H9 (cell line): Measurements from ENCODE around the gene MVD. TPM values are rescaled to one million over a fixed set of nuclear protein-coding genes. Genes with fewer than 3 reads are reported as not detected.

ENCODE experiments used
- DNase-seq: peaks from one replicate; pipeline ENCODE4 v3.0.0-alpha.2; 2017
- H2AFZ ChIP-seq: one replicate; pipeline ENCODE4 v1.6.1; 2013; ENCODE audit warnings: mild to moderate bottlenecking, low read length, control low read depth, moderate library complexity
- H2AK5ac ChIP-seq: 2 replicates; pipeline ENCODE4 v1.6.1; 2013; ENCODE audit warnings: low read length, control low read depth, mixed read lengths; ENCODE audit not compliant: insufficient read length
- H2BK120ac ChIP-seq: one replicate; pipeline ENCODE4 v1.6.1; 2013; ENCODE audit warnings: low read depth, mild to moderate bottlenecking, low read length, control low read depth, inconsistent platforms; ENCODE audit not compliant: poor library complexity, severe bottlenecking
- H2BK12ac ChIP-seq: 2 replicates; pipeline ENCODE4 v1.6.1; 2013; ENCODE audit warnings: low read length, control low read depth, mixed read lengths, low read depth; ENCODE audit not compliant: insufficient read length
- H2BK15ac ChIP-seq: 2 replicates; pipeline ENCODE4 v1.6.1; 2013; ENCODE audit warnings: low read depth, low read length, control low read depth
- H2BK20ac ChIP-seq: one replicate; pipeline ENCODE4 v1.6.1; 2013; ENCODE audit warnings: low read depth, mild to moderate bottlenecking, low read length, control low read depth, inconsistent platforms; ENCODE audit not compliant: poor library complexity, severe bottlenecking
- H2BK5ac ChIP-seq: 2 replicates; pipeline ENCODE4 v1.6.1; 2013; ENCODE audit warnings: low read length, control low read depth, mixed read lengths; ENCODE audit not compliant: insufficient read length
- H3K14ac ChIP-seq: 2 replicates; pipeline ENCODE4 v1.6.1; 2013; ENCODE audit warnings: low read length, control low read depth; ENCODE audit not compliant: insufficient read depth
- H3K18ac ChIP-seq: 2 replicates; pipeline ENCODE4 v1.6.1; 2013; ENCODE audit warnings: low read depth, mild to moderate bottlenecking, mixed read lengths, low read length, control low read depth; ENCODE audit not compliant: insufficient read length
- H3K23ac ChIP-seq: 2 replicates; pipeline ENCODE4 v1.6.1; 2013; ENCODE audit warnings: low read length, control low read depth, mixed read lengths, low read depth; ENCODE audit not compliant: insufficient read length
- H3K23me2 ChIP-seq: 2 replicates; pipeline ENCODE4 v1.6.1; 2013; ENCODE audit warnings: low read depth, mild to moderate bottlenecking, mixed read lengths, low read length, control low read depth; ENCODE audit not compliant: insufficient read length, poor library complexity, severe bottlenecking
- H3K27ac ChIP-seq: 2 replicates; pipeline ENCODE4 v1.5.1; 2013; ENCODE audit warnings: low read length, control low read depth, mixed read lengths, low read depth; ENCODE audit not compliant: insufficient read length
- H3K27me3 ChIP-seq: 2 replicates; pipeline ENCODE4 v1.6.1; 2013; ENCODE audit warnings: low read length, control low read depth, inconsistent platforms; ENCODE audit not compliant: insufficient read depth
- H3K4ac ChIP-seq: 2 replicates; pipeline ENCODE4 v1.6.1; 2013; ENCODE audit warnings: low read depth, mild to moderate bottlenecking, control low read depth, inconsistent platforms, low read length, moderate library complexity
- H3K4me1 ChIP-seq: 2 replicates; pipeline ENCODE4 v1.6.1; 2013; ENCODE audit warnings: low read length, control low read depth, inconsistent platforms; ENCODE audit not compliant: insufficient read depth
- H3K4me2 ChIP-seq: 2 replicates; pipeline ENCODE4 v1.6.1; 2013; ENCODE audit warnings: low read length, control low read depth, mixed read lengths; ENCODE audit not compliant: insufficient read length, insufficient read depth
- H3K56ac ChIP-seq: 2 replicates; pipeline ENCODE4 v1.6.1; 2013; ENCODE audit warnings: low read depth, mild to moderate bottlenecking, mixed read lengths, low read length, control low read depth; ENCODE audit not compliant: insufficient read length
- H3K79me1 ChIP-seq: 2 replicates; pipeline ENCODE4 v1.6.1; 2013; ENCODE audit warnings: low read depth, mild to moderate bottlenecking, moderate library complexity, low read length, control low read depth, inconsistent platforms; ENCODE audit not compliant: insufficient read depth, poor library complexity, severe bottlenecking
- H3K79me2 ChIP-seq: 2 replicates; pipeline ENCODE4 v1.6.1; 2013; ENCODE audit warnings: low read length, control low read depth, inconsistent platforms; ENCODE audit not compliant: insufficient read depth
- H3K9ac ChIP-seq: 2 replicates; pipeline ENCODE4 v1.6.1; 2013; ENCODE audit warnings: low read length, control low read depth, mixed read lengths; ENCODE audit not compliant: insufficient read length; ENCODE audit errors: extremely low read depth
- H3K9me3 ChIP-seq: one replicate; pipeline ENCODE4 v1.6.1; 2013; ENCODE audit warnings: low read depth, low read length, inconsistent platforms; ENCODE audit not compliant: control insufficient read depth
- H3T11ph ChIP-seq: one replicate; pipeline ENCODE4 v1.6.1; 2013; ENCODE audit warnings: mild to moderate bottlenecking, low read length, control low read depth, inconsistent platforms
- H4K20me1 ChIP-seq: one replicate; pipeline ENCODE4 v1.6.1; 2013; ENCODE audit not compliant: control insufficient read depth, insufficient read length, insufficient read depth
- H4K5ac ChIP-seq: 2 replicates; pipeline ENCODE4 v1.6.1; 2013; ENCODE audit warnings: low read depth, mild to moderate bottlenecking, mixed read lengths, low read length, control low read depth; ENCODE audit not compliant: insufficient read length
- H4K8ac ChIP-seq: replicated peaks from 2 replicates; pipeline ENCODE4 v1.6.1; 2013; ENCODE audit warnings: low read length, control low read depth, mixed read lengths, low read depth; ENCODE audit not compliant: insufficient read length
- H4K91ac ChIP-seq: 2 replicates; pipeline ENCODE4 v1.6.1; 2013; ENCODE audit warnings: low read depth, mild to moderate bottlenecking, moderate library complexity, mixed read lengths, low read length, control low read depth; ENCODE audit not compliant: insufficient read length
- H3K27ac Mint-ChIP-seq, 3 experiments: 2 replicates in 2 of 3; 3 replicates in 1 of 3; pipeline ENCODE4 v1.8.0; 2020 to 2021; ENCODE audit warnings: mixed read lengths in 3 of 3, mild to moderate bottlenecking in 1 of 3, moderate library complexity in 1 of 3
- H3K27me3 Mint-ChIP-seq: 2 replicates; pipeline ENCODE4 v1.8.0; 2021; ENCODE audit warnings: low read depth, mild to moderate bottlenecking, moderate library complexity, mixed read lengths
- H3K36me3 Mint-ChIP-seq, 3 experiments: 2 replicates in 2 of 3; 3 replicates in 1 of 3; pipeline ENCODE4 v1.8.0; 2020 to 2021; ENCODE audit warnings: low read depth in 3 of 3, mixed read lengths in 3 of 3; ENCODE audit not compliant: insufficient read depth in 1 of 3
- H3K4me1 Mint-ChIP-seq, 2 experiments: 2 replicates each; pipeline ENCODE4 v1.8.0; 2020; ENCODE audit warnings: mixed read lengths in 2 of 2
- H3K4me3 Mint-ChIP-seq, 2 experiments: 2 replicates in 1 of 2; 3 replicates in 1 of 2; pipeline ENCODE4 v1.8.0; 2020 to 2021; ENCODE audit warnings: mild to moderate bottlenecking in 2 of 2, mixed read lengths in 2 of 2, moderate library complexity in 1 of 2
- H3K9me3 Mint-ChIP-seq, 2 experiments: 2 replicates in 1 of 2; 3 replicates in 1 of 2; pipeline ENCODE4 v1.8.0; 2020; ENCODE audit warnings: mild to moderate bottlenecking in 2 of 2, mixed read lengths in 2 of 2, moderate library complexity in 1 of 2
- WGBS: extraction: QIAGEN DNeasy Blood & Tissue Kit; methylation state at CpG from one replicate; pipeline ENCODE4 v1.1.7; 2013; ENCODE audit warnings: missing lambda C conversion rate, low lambda C conversion rate, mixed read lengths; ENCODE audit not compliant: insufficient read length; ENCODE audit errors: extremely low coverage; 5-methylcytosine and 5-hydroxymethylcytosine counted together
- total RNA-seq: library from RNA; stranded (reverse); gene quantifications from 2 replicates; pipeline ENCODE4 v1.2.1, GENCODE V29; 2021
- TF ChIP-seq, protein P1 (sequence below): fragments of 200-600 bp; sonication (generic); conservative IDR thresholded peaks from 3 replicates; pipeline ENCODE4 v1.8.0; 2021; ENCODE audit warnings: antibody characterized with exemption, mild to moderate bottlenecking

The MVD gene
- total RNA-seq, 1 experiment from 2014 or later: 53.2 TPM

DNA sequence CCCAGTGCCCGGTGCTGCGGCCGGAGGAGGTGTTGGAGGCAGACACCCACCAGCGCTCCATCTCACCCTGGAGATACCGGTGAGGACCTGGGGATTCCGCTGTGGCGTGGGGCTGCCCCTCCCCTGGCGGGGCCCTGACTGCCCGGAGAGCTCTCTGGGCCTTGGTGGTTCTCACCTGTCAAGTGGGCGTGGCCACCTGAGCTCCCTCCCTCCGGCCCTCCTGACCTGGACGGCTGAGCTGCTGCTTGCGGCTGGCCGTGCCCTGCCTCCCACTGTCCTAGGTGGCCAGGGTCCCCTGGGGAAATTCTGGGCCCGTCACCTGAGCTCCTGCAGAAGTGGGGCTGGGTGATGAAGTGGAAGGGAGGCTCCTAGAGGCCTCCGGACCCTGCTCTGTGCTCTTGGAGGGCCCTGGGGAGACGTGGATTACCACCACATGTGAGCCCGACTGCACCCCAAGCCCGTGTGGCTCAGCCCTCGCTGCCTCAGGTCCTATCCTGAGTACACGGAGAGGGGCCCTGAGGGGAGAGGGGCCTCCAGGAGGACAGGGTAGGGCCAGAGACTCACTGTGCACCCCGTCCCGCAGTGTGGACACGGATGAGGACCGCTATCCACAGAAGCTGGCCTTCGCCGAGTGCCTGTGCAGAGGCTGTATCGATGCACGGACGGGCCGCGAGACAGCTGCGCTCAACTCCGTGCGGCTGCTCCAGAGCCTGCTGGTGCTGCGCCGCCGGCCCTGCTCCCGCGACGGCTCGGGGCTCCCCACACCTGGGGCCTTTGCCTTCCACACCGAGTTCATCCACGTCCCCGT is 23.5 kb downstream of the MVD start:
- Histone ChIP-seq H3K18ac (no peak overlapping the region), H2BK12ac (no peak overlapping the region), H3K4me2 (peak overlapping the region; percentile 9), H3K9ac (no peak overlapping the region), H4K91ac (no peak overlapping the region), H3T11ph (no peak overlapping the region), H3K79me1 (no peaks in the 10 kb centered on the region), H2BK20ac (no peak overlapping the region), H3K23ac (no peak overlapping the region), H3K4ac (no peak overlapping the region), H2BK15ac (no peak overlapping the region), H3K23me2 (peaks cover 9% of the 10 kb centered on the region), H3K14ac (peak overlapping the region; percentile 83; the same call in 1 of the 2 replicates), H4K8ac (no peak overlapping the region), H3K79me2 (no peaks in the 10 kb centered on the region), H3K56ac (no peak overlapping the region), H2BK5ac (no peak overlapping the region), H4K20me1 (no peaks in the 10 kb centered on the region), H3K4me1 (peaks cover 4% of the 10 kb centered on the region; the same call in 1 of the 2 replicates), H3K27me3 (no peaks in the 10 kb centered on the region), H3K27ac (no peak overlapping the region), H2AK5ac (no peak overlapping the region), H3K9me3 (no peaks in the 10 kb centered on the region), H4K5ac (no peak overlapping the region), H2AFZ (no peak overlapping the region), H2BK120ac (no peak overlapping the region)
- Mint-ChIP-seq H3K4me3 (no peak overlapping the region), H3K27ac (peak overlapping the region in 1 of 3 experiments; percentile 6; a peak in 1 of 7 replicates), H3K27me3 (peaks cover 28% of the 10 kb centered on the region), H3K9me3 (no peaks in the 10 kb centered on the region), H3K4me1 (peaks cover 22 to 33% of the 10 kb centered on the region in 2 experiments), H3K36me3 (peaks cover 5 to 9% (median 7%) of the 10 kb centered on the region in 3 experiments; a peak in 6 of 7 replicates)
- no CpG with 5 or more reads among the region's 45 CpGs for whole genome bisulfite sequencing
- peak; percentile 92 for DNase-seq
- TF ChIP-seq, protein P1, sequence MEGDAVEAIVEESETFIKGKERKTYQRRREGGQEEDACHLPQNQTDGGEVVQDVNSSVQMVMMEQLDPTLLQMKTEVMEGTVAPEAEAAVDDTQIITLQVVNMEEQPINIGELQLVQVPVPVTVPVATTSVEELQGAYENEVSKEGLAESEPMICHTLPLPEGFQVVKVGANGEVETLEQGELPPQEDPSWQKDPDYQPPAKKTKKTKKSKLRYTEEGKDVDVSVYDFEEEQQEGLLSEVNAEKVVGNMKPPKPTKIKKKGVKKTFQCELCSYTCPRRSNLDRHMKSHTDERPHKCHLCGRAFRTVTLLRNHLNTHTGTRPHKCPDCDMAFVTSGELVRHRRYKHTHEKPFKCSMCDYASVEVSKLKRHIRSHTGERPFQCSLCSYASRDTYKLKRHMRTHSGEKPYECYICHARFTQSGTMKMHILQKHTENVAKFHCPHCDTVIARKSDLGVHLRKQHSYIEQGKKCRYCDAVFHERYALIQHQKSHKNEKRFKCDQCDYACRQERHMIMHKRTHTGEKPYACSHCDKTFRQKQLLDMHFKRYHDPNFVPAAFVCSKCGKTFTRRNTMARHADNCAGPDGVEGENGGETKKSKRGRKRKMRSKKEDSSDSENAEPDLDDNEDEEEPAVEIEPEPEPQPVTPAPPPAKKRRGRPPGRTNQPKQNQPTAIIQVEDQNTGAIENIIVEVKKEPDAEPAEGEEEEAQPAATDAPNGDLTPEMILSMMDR: no peak
